Lower leg skin (tissue), 3 donors: Measurements from ENCODE around the gene MYL5.

ENCODE experiments used
- POLR2A ChIP-seq, 2 donors: fragments of 450-650 bp; IDR thresholded peaks; one replicate each; pipeline ENCODE4 v1.6.1; 2016 to 2017; ENCODE audit warnings: antibody characterized with exemption in 2 of 2, mild to moderate bottlenecking in 1 of 2, moderate library complexity in 1 of 2
- TF ChIP-seq, protein P1 (sequence below), 3 donors: fragments of 450-650 bp; IDR thresholded peaks; one replicate each; pipeline ENCODE4 v1.5.1; 2016; ENCODE audit warnings: antibody characterized with exemption in 3 of 3, mild to moderate bottlenecking in 3 of 3, moderate library complexity in 2 of 3

DNA sequence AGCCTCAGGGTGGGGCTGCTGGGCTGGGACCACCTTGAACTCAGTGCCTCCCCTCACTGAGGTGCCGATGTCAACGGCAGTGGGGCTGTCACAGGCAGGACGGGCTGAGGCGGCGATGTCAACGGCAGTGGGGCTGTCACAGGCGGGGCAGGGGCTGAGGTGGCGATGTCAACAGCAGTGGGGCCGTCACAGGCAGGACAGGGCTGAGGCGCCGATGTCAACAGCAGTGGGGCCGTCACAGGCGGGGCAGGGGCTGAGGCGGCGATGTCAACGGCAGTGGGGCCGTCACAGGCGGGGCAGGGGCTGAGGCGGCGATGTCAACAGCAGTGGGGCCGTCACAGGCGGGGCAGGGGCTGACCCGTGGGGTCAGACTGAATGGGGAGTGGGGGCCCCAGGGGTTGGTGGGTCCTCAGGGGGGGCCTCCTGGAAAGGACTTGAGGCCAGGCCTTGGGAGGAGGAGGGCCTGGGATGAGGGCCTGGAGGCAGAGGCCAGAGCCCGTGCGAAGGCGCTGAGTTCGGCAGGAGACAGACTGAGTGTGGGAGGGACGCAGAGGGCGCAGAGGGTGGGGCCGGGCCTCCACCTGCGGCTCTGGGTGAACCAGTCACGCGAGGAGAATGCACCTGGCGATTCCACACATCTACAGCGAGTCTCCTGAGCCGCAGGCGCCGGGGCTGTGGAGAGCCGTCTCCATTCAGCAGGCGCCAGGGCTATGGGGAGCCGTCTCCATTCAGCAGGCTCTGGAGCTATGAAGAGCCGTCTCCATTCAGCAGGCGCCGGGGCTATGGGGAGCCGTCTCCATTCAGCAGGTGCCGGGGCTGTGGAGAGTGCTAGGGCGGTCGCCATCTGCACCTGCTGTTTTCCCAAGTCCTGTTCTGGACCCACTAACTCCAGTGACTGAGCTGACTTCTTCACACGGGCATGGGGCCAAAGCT is 23.1 kb upstream of the MYL5 start:
- TF ChIP-seq, protein P1, sequence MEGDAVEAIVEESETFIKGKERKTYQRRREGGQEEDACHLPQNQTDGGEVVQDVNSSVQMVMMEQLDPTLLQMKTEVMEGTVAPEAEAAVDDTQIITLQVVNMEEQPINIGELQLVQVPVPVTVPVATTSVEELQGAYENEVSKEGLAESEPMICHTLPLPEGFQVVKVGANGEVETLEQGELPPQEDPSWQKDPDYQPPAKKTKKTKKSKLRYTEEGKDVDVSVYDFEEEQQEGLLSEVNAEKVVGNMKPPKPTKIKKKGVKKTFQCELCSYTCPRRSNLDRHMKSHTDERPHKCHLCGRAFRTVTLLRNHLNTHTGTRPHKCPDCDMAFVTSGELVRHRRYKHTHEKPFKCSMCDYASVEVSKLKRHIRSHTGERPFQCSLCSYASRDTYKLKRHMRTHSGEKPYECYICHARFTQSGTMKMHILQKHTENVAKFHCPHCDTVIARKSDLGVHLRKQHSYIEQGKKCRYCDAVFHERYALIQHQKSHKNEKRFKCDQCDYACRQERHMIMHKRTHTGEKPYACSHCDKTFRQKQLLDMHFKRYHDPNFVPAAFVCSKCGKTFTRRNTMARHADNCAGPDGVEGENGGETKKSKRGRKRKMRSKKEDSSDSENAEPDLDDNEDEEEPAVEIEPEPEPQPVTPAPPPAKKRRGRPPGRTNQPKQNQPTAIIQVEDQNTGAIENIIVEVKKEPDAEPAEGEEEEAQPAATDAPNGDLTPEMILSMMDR (IDR thresholded peaks at IDR 0.05): no peak
- no peak for TF ChIP-seq POLR2A (IDR thresholded peaks at IDR 0.05)
